Esophagus muscularis mucosa (tissue), 4 donors: ENCODE data around the gene WDR48. TPM values are rescaled to one million over a fixed set of nuclear protein-coding genes. Genes with fewer than 3 reads are reported as not detected.

Experiments used
- DNase-seq: peaks from one replicate; pipeline ENCODE4 v3.0.0-alpha.2; 2017; ENCODE audit errors: extremely low spot score
- H3K27ac ChIP-seq, 4 donors: fragments of 200-600 bp; sonication (generic); replicated peaks in 1 of 4; 1 replicate in 3 of 4; 2 replicates in 1 of 4; pipeline ENCODE4 v1.5.1; 2016 to 2019; ENCODE audit warnings: mild to moderate bottlenecking in 1 of 4
- H3K27me3 ChIP-seq, 4 donors: fragments of 200-600 bp; sonication (generic); one replicate each; pipeline versions ENCODE4 v1.5.1 to v1.6.0; 2016 to 2019
- H3K36me3 ChIP-seq, 4 donors: fragments of 200-600 bp; sonication (generic); one replicate each; pipeline ENCODE4 v1.5.1; 2016 to 2019
- H3K4me1 ChIP-seq, 4 donors: fragments of 200-600 bp; sonication (generic); one replicate each; pipeline ENCODE4 v1.5.1; 2016 to 2019
- H3K4me3 ChIP-seq, 4 donors: fragments of 200-600 bp; sonication (generic); 1 replicate in 2 of 4; 2 replicates in 2 of 4; pipeline ENCODE4 v1.5.1; 2016 to 2019; ENCODE audit warnings: mild to moderate bottlenecking in 4 of 4, moderate library complexity in 1 of 4
- H3K9me3 ChIP-seq, 4 donors: fragments of 200-600 bp; sonication (generic); 1 replicate in 3 of 4; 2 replicates in 1 of 4; pipeline ENCODE4 v1.5.1; 2016 to 2019
- EP300 ChIP-seq: sonication (generic); formaldehyde crosslinking; IDR thresholded peaks from one replicate; pipeline ENCODE4 v1.6.1; 2017; ENCODE audit warnings: antibody characterized with exemption
- POLR2A ChIP-seq: fragments of 450-650 bp; IDR thresholded peaks from one replicate; pipeline ENCODE4 v1.6.1; 2017; ENCODE audit warnings: antibody characterized with exemption, moderate library complexity, mild to moderate bottlenecking, low read depth
- POLR2AphosphoS5 ChIP-seq, 2 donors: sonication (generic); formaldehyde crosslinking; IDR thresholded peaks; one replicate each; pipeline ENCODE4 v1.6.1; 2017; ENCODE audit warnings: antibody characterized with exemption in 2 of 2
- WGBS: methylation state at CpG from one replicate; pipeline ENCODE4 v1.1.5; 2018; 5-methylcytosine and 5-hydroxymethylcytosine counted together
- intact Hi-C: fragments of 100-400 bp; cut with DNase I; formaldehyde crosslinking; loops from one replicate; pipeline ENCODE4 v1.15.1; 2023
- total RNA-seq, 4 donors: library from RNA; depleted of rRNA; stranded (reverse); fragments of >200 nt; gene quantifications; one replicate each; pipeline versions ENCODE4 v1.1.0 to v1.2.1, GENCODE V29; 2016
- TF ChIP-seq, protein P1 (sequence below), 3 experiments: fragments of 200-600 bp in 2 of 3; fragments of 450-650 bp in 1 of 3; sonication (generic) in 2 of 3; IDR thresholded peaks; one replicate each; pipeline ENCODE4 v1.5.1; 2017 to 2019; ENCODE audit warnings: antibody characterized with exemption in 3 of 3, mild to moderate bottlenecking in 2 of 3, moderate library complexity in 1 of 3

Gene WDR48
- total RNA-seq, 4 donors from 2014 or later = 25.9 to 40.0 (median 29.8) TPM

DNA sequence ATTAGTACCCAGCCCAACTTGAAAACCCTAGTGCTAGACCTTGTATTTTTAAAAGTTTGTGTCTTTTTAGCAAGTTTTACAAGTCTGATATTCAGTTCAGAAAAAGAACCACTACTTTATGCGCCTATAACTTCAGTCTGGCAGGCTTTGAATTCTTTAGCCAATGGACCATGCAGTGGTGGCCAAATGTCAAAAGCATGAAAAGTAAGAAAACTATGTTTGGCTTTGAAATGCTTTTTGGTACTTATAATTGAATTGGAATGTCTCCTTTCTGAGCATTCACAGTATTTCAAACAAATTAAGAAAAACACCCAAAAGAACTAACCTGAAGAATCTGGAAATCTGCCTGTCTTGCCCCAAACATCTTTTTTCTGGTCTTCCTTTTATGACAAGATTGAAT is 12.8 kb downstream of the WDR48 start:
- Histone ChIP-seq H3K9me3 (no peaks in the 10 kb centered on the region), H3K36me3 (peaks cover 17 to 55% (median 39%) of the 10 kb centered on the region in 4 donors), H3K4me3 (no peak overlapping the region), H3K27ac (no peak overlapping the region), H3K27me3 (no peaks in the 10 kb centered on the region), H3K4me1 (peaks cover 0 to 6% (median 2%) of the 10 kb centered on the region in 4 donors)
- 96% methylated on average over 1 of the region's 1 CpG for WGBS
- no peak for DNase-seq
- intact Hi-C loops = no loop called here
- TF ChIP-seq POLR2A (no peak), POLR2AphosphoS5 (IDR thresholded peaks at IDR 0.05) (no peak), EP300 (no peak)
- TF ChIP-seq, protein P1, sequence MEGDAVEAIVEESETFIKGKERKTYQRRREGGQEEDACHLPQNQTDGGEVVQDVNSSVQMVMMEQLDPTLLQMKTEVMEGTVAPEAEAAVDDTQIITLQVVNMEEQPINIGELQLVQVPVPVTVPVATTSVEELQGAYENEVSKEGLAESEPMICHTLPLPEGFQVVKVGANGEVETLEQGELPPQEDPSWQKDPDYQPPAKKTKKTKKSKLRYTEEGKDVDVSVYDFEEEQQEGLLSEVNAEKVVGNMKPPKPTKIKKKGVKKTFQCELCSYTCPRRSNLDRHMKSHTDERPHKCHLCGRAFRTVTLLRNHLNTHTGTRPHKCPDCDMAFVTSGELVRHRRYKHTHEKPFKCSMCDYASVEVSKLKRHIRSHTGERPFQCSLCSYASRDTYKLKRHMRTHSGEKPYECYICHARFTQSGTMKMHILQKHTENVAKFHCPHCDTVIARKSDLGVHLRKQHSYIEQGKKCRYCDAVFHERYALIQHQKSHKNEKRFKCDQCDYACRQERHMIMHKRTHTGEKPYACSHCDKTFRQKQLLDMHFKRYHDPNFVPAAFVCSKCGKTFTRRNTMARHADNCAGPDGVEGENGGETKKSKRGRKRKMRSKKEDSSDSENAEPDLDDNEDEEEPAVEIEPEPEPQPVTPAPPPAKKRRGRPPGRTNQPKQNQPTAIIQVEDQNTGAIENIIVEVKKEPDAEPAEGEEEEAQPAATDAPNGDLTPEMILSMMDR (IDR thresholded peaks at IDR 0.05) = no peak

DNA sequence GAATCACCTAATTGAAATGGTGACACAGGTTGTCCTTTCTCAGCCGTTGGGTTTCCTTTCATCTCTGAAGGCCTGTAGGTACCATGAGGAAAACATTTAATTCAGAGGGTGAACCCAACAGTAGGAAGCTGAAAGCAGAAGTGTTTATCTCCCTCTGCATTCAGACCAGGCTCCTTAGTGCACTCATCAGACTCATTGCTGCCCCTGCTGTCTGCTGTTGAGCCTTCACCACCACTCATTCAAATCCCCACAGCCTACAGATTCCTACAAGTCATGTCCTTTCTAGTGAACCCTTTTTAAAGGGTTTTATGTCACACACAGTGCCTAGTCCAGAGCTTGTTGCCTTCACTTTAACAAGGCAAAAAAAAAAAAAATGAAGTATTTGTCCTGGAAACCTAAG is 13.4 kb downstream of the WDR48 start:
- no peak for DNase-seq
- H3K36me3 ChIP-seq = peaks cover 17 to 61% (median 43%) of the 10 kb centered on the region in 4 donors
- no peak overlapping the region for H3K27ac ChIP-seq
- 45% methylated on average over 1 of the region's 1 CpG for WGBS
- H3K4me3 ChIP-seq = no peak overlapping the region
- H3K27me3 ChIP-seq = no peaks in the 10 kb centered on the region
- intact Hi-C loops = no loop called here
- peaks cover 0 to 6% (median 2%) of the 10 kb centered on the region in 4 donors for H3K4me1 ChIP-seq
- no peaks in the 10 kb centered on the region for H3K9me3 ChIP-seq
- TF ChIP-seq EP300 = no peak
- TF ChIP-seq, protein P1 (IDR thresholded peaks at IDR 0.05) = peak in 1 of 3 experiments; percentile 15
- no peak for TF ChIP-seq POLR2AphosphoS5 (IDR thresholded peaks at IDR 0.05)

DNA sequence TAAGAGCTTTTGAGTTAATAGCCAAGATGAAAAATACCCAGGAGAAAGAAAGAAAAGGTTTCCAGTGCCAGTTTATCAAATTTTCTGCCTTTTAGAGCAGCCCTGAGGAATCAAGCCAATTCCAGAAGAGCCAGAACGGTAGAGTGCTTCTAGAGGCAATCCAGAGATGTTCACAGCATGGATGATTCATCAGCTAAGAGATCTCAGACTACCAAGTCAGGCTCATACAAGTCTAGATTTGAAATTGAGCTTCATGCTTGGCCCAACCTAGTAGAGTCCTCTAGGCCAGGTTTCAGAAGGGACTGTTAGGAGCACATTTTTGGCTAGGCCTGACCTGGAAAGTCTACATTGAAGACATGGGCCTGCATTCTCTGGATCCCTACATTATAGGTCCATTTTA is 15.5 kb downstream of the WDR48 start:
- Histone ChIP-seq H3K27me3 (no peaks in the 10 kb centered on the region), H3K9me3 (no peaks in the 10 kb centered on the region), H3K4me1 (peaks cover 0 to 6% (median 1%) of the 10 kb centered on the region in 4 donors), H3K4me3 (no peak overlapping the region), H3K27ac (no peak overlapping the region), H3K36me3 (peaks cover 24 to 81% (median 56%) of the 10 kb centered on the region in 4 donors)
- TF ChIP-seq, protein P1 (IDR thresholded peaks at IDR 0.05) = no peak
- TF ChIP-seq POLR2AphosphoS5 (IDR thresholded peaks at IDR 0.05) = no peak
- intact Hi-C loops = no loop called here
- DNase-seq = no peak
- WGBS = 50% methylated on average over 1 of the region's 1 CpG

DNA sequence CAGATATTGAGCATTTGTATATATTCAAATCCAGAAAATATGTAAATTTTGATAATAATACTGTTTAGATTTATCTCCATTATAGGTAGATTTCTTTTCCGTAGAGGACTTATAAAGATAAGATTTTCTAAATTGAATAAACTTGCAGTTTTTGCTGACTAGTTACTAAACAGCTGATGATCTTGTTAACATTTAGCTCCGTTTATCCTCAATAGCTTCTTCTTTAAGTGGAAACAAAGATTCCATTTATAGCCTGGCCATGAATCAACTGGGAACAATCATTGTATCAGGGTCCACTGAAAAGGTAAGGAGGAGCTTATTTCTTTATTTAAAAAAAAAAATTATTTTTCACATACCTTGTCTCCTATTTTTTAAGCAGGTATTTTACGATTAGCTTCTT is 16.7 kb downstream of the WDR48 start:
- Histone ChIP-seq H3K9me3 (no peaks in the 10 kb centered on the region), H3K27me3 (no peaks in the 10 kb centered on the region), H3K4me1 (peaks cover 0 to 6% (median 0%) of the 10 kb centered on the region in 4 donors), H3K4me3 (no peak overlapping the region), H3K27ac (no peak overlapping the region), H3K36me3 (peaks cover 28 to 91% (median 66%) of the 10 kb centered on the region in 4 donors)
- TF ChIP-seq POLR2A = no peak
- no peak for TF ChIP-seq POLR2AphosphoS5 (IDR thresholded peaks at IDR 0.05)
- TF ChIP-seq, protein P1 (IDR thresholded peaks at IDR 0.05) = no peak
- TF ChIP-seq EP300 = no peak
- intact Hi-C loops = no loop called here
- DNase-seq = no peak
- 65% methylated on average over 3 of the region's 3 CpGs for WGBS

DNA sequence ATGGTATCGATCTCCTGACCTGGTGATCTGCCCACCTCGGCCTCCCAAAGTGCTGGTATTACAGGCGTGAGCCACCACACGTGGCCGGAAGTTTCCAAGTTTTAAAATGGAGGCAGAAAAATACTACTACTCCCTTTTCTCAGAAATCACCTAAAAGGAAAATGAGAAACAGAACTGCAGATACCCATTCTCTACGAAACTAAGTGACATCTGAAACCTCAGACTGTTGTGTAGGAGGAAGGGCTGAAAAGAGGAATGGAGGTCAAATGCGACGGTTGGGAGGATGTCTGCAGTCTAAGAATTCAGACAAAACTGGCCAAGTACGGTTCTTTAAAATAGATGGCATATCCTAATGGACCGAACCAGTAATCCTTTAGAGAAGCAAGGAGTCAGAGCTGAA is 24.1 kb downstream of the WDR48 start:
- TF ChIP-seq, protein P1 (IDR thresholded peaks at IDR 0.05) = no peak
- no peak for TF ChIP-seq POLR2AphosphoS5 (IDR thresholded peaks at IDR 0.05)
- no peak for TF ChIP-seq EP300
- TF ChIP-seq POLR2A = no peak
- no peak for DNase-seq
- H3K9me3 ChIP-seq = no peaks in the 10 kb centered on the region
- 96% methylated on average over 10 of the region's 10 CpGs for WGBS
- H3K4me3 ChIP-seq = no peak overlapping the region
- no peak overlapping the region for H3K27ac ChIP-seq
- no peaks in the 10 kb centered on the region for H3K4me1 ChIP-seq
- H3K27me3 ChIP-seq = no peaks in the 10 kb centered on the region
- peaks cover 42 to 97% (median 76%) of the 10 kb centered on the region in 4 donors for H3K36me3 ChIP-seq
- intact Hi-C loops = no loop called here
